GM19467 (cell line): ENCODE results near the gene RAN.
A peak's percentile ranks its signal among the peaks of the same experiment; 100 is the strongest.
"Not testable (repeated sequence)": the region's sequence is repeated elsewhere in the genome, so short reads cannot be mapped to it uniquely, and the experiment has no call there.

Experiments
- ATAC-seq: cut with Tn5 transposase; IDR thresholded peaks from one replicate; pipeline ENCODE4 v1.9.1; 2021; ENCODE audit warnings: mild to moderate bottlenecking, moderate library complexity; ENCODE audit not compliant: unreplicated experiment

RAN gene

DNA sequence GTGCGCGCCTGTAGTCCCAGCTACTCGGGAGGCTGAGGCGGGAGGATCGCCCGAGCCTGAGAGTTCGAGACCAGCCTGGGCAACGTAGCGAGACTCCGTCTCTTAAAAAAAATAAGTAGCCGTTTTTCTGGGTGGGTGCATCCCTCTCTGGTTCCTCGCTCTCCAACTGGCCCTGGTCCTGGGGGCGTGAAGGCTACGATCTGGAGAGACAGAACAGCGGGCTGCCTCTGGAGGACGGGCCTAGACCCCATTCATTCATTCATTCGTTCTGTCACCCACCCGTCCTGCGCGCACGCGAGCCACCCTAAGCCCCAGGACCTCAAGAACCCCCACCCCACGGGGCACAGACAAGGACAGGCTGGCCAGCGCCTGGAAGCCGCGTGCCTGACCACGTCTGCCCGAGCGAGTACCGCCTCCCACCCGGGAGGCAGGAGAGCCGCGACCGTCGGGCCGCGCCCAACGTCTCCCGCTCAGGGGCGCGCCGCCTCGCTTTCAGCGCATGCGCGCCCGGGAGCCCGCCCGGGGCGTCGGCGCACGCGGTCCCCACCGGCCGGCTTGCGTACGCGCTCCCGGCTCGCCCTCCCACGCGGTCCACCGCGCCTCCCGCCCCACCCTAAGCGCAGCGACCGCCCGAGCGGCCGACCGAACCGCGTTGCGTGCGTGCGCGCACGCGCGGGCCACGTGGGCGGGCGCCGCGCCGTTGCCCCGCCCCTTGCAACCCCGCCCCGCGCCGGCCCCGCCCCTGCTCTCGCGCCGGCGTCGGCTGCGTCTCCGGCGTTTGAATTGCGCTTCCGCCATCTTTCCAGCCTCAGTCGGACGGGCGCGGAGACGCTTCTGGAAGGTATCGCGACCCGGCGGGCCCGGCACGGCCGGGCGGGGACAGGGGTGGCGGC lies at the start of gene RAN:
Gene RAN (plus strand): TSS at position 781 of the 893 bp plus-strand sequence. CDS start 528 bp downstream, outside the sequence.
- peak; percentile 77 for ATAC-seq

- ATAC-seq = no peak
Observed at GRCh38 chr12:130825771-130826150, 46.1 kb upstream of the RAN start.

DNA sequence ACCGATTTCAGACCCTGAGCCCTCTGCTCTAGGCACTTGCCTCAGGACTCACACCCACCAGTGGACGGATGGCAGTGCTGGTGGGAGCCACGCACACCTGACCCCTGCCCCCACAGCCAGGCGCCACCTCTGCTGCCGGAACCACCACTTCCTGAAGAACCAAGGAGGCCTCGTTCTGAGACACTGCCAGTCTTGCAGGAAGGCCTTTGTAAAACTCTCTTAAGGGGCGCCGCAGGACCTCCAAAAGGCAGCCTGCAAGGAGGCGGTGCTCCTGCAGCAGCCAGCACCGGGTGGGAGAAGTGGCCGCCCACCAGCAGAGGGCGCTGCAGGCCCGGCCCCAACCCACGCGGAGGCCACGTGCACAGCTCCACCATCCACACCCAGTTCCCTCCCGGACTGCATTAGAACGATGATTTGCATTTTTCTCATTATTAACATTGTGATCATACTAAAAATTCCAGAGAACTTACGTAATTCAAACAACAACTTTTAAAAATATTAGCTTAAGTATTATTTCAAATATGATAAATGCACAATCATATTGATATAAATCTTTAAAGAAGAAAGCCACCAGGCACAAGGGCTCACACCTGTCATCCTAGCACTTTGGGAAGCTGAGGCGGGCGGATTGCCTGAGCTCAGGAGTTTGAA lies 45.6 kb upstream of the RAN start:
- ATAC-seq = no peak

GRCh38 chr12:130827432-130827831 lies 44.4 kb upstream of the RAN start:
- ATAC-seq = no peak

DNA sequence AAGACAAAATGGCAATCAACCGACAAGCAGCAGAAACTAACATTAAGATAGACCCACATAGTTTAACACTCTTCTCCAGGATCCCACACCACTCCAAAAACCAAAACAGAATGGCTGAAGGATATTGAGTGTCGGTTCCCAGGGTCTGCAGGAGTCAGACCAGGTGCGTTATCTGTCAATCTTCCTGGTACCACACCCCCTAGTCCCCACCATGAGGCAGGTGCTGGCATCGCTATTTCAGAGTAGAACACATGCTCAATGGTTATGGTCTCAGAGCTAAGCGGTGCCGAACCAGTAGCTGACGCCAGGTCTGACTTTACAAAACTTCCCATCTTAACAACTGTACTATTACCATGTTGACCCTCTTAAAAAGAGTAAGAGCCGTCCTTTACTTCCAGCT lies 43.0 kb upstream of the RAN start:
- ATAC-seq = no peak

DNA sequence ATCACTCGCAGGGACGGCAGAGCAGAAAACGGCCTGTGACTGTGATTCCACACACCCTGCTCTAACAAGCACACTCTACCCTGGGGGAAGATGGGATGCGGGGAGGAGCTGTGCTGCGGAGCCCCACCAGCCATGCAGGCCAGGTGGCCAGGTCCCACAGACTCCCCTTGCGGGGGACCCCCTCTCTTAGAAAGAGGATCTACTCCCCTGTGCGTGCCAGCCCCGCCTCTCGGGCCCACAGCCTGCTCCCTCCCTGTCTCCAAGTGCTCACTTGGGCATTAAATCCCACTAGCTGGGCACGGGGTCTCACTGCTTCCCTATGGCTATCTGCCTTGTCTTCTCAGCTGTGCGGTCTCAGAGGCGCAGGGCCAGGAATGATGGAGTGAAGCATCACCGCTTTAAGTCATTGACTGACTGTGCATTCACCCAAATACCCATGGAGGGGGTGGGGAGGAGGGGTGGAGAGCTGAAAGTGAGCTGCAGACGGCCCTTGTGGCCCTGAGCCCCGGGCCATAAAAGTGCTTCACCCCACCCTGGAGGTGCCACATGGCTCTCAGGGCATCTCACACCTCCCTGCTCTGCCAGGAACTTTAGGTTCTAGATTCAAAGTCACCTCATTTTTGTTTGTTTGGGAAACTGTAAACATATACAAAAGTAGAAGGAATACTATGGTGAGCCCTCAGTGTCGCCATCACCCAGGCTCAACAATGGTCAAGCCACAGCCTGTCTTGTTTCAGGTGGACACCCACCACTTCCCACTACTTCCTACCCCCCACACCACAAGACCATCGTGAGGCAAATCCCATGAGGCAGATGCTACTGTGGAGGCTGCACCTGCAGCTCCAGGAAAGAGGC lies 42.2 kb upstream of the RAN start:
- ATAC-seq = no peak

- ATAC-seq = no peak
Observed at GRCh38 chr12:130830246-130830551, 41.7 kb upstream of the RAN start.

GRCh38 chr12:130831246-130831645 lies 40.6 kb upstream of the RAN start:
- ATAC-seq = no peak

GRCh38 chr12:130831876-130832405 lies 39.9 kb upstream of the RAN start:
- no peak for ATAC-seq

DNA sequence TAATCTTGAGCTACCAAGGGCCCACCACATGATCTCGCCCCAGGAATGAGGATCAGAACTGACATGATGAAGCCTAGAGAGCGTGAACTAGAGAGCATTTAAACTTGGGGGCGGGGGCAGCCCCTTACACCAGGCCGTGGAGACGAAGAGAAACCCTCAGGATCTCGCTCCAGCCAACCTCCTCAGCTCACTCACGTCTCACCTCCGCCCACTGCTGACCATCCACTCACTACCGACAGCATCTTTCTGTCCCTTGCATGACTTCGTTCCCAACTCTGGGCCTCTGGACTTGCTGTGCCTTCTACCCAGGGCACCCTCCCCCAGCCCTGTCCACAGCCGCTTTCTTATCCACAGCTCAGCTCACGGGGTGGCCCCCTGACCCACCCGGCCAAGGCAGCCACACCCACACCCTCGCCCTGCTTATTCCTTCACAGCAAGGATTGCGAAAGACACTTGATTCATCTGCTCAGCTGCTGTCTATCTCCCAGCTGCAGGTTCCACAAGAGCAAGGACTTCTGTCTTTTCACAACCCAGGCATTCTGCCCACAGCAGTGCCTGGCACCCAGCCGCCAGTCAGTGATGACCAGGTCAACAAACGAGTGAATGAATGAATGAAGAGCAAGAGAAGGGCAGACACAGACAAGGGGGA lies 39.2 kb upstream of the RAN start:
- no peak for ATAC-seq

GRCh38 chr12:130835011-130835410 lies 36.9 kb upstream of the RAN start:
- ATAC-seq = no peak

DNA sequence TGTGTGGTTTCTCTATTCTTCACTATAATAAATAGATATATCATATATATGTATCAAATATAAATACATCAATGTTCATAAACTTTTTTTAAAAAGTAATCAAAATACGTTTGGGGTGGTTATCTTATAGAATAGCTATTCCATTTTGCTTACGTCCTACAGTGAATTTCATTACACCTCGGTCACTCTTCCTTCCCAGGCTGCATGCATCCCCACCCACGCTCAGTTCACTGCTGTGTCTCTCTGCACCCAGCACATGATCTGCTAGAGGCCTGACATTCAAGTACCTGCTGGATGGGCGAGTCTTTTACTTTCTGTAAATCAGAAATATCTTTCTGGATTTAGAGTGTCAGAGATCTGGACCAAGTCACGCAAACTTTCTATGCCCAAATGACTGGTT lies 36.4 kb upstream of the RAN start:
- ATAC-seq = no peak

DNA sequence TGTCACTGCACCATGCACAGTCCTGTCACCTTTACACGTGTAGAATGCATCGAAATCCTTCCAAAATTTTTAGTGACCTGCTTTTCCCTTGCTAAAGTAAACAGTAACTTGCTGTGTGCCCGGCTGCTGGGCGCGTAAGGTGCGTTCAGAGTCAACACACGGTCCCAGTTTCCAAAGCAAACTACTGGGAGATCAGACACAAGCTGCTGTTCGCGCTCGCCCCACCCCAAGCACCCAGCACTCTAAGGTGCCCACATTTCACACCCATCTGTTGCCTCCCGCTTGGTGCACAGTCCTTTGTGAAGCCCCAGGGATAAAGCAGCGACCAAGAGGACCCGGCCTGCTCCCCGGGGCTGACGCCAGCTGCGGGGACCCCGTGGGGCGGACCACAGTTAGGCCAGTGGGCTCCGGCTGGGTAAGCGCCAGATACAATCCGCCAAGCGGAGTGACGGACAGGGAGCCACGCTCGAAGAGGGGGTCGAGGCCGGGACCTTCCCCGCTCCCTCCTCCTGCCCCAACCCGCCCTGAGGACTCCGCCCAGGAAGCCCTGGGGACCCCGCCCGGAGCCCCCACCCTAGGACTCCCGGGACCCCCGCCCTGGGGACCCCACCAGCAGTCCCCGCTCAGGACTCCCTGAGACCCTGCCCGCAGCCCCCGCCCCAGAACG lies 33.4 kb upstream of the RAN start:
- ATAC-seq = no peak

GRCh38 chr12:130838951-130839769 lies 32.7 kb upstream of the RAN start, which contains the start of gene STX2:
STX2 (minus strand) TSS chr12:130839250; CDS start chr12:130839099, 151 bp downstream.
- peak; percentile 77 for ATAC-seq

DNA sequence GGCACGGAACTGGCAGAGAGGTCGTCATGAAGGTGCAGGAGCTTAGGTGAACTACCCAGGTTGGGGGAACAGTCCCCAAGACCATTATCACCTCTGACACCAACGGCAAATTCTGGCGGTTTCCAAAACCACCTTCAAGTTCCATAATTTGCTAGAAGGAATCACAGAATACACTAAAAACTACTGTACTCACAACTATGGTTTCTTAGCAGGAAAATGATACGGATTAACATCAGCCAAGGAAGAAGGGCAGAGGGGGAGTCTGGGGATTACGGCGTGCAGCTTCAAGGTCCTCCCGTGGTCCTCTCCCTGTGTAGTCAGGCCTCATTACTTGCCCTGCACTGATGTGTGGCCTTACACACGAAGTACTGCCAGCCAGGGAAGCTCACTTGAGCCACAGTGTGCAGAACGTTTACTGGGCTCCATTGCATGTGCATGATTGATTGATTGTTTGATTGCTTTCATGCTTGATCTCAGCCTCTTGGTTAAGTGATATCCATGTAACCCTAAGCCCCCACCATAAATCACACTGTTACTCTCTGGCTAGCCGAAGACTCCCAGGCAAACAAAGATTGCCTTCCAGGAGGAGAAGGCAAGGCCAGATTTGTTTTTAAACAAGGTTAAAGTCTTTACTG lies 32.0 kb upstream of the RAN start:
- no peak for ATAC-seq

DNA sequence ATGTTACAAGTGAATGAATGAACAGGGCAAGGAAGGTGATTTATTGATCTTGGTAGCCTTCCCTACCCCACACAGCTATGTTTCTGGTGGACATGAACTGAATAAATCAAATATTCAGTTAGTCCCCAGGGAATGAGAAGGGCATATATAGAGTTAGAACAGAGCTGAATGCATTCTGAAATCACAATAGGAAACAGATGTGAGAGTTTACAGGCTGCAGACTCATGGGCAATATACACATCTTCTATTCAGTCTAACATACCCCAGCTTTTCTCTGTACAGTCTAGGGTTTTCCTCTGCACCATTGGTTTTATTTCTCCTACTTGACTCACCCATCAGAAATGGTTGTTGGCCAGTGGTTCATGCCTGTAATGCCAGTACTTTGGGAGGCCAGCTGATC lies 25.5 kb upstream of the RAN start:
- no peak for ATAC-seq

GRCh38 chr12:130847112-130847511 lies 24.8 kb upstream of the RAN start:
- ATAC-seq = no peak

DNA sequence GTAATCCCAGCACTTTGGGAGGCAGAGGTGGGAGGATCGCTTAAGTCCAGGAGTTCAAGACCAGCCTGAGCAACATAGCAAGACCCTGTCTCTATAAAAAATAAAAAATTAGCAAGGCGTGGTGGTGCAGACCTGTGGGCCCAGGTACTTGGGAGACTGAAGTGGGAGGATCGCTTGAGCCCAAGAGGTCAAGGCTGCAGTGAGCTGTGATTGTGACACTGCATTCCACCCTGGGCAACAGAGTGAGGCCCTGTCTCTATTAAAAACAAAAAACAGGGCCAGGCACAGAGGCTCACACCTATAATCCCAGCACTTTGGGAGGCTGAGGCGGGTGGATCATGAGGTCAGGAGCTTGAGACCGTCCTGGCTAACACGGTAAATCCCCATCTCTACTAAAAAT lies 23.8 kb upstream of the RAN start:
- ATAC-seq = not testable (repeated sequence)

GRCh38 chr12:130848785-130849305 lies 23.0 kb upstream of the RAN start:
- not testable (repeated sequence) for ATAC-seq
